SKM-1 (cell line): ENCODE results near the gene TOB1.

Source experiments
- DNase-seq: peaks from one replicate; lab custom pipeline; 2025; ENCODE audit not compliant: unreplicated experiment; lab: John Stamatoyannopoulos, UW

Gene TOB1

DNA sequence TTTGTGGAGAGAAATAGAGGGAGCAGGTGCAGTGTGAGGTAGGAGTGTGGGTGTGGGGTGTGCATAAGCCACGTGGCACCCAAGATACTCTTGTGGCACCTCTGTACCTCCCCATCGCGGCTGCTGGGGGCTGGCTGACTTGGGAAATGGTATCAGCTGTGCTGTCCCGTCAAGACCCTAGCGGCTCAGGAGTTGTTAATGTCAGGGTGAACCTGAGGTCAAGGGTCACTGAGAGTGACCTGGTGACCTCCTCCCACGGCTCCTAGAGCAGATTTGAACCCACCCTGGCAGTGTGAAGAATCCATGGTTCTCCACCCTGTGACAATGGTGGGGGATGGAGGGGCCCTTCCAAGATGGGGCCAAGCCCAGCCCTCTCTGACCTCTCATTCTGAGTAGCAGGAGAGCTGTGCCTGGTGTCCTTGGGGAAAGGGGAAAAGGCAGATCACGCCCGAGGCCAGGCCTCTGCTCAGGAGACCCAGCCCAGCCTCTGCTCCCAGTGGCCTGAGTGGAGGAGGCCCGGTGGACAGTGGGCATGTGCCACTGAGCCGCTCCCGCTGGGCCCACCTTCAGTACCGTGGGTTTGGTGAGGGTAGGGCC lies 33.8 kb downstream of the TOB1 start:
- no peak for DNase-seq

DNA sequence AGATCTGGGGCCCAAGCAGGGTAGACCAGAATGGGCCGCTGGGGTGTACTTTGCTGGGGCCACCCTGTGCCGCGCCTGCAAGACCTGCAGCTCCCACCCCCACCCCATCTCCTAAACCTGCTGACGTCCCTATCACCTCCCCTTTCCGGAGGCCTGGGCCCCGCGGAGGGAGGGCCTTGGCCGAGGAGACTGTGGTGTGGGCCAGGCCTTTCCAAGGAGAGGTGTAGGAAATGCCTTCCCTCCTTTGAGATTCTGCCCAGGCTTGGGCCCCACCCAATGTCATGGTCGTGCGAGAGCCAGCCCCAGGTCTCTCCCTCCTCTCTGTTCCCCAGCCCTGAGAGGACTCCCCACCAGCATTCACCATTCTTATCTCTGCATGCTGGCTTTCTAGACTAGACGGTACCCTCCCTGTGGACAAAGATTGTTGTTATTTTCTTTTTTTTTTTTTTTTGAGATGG lies 34.7 kb downstream of the TOB1 start:
- no peak for DNase-seq

DNA sequence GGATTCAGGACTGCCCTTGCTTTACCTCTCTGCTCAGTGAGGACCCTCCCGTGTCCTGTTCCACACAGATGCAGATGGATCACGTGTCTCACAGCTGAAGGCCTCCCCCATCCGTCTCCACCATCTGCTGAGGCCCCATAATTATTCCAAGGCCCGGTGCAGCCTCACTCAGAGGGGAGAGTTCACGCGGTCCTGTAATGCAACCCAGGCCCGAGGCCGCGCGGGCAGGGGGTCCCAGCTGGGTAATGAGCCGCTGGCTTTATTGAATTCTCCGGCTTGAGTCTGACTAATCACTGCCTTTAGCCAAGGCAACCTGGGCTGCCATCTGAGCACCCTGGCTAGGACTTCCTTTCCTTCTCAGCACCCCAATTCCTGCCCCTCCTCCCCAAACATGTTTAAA lies 35.2 kb downstream of the TOB1 start:
- DNase-seq, result no peak

DNA sequence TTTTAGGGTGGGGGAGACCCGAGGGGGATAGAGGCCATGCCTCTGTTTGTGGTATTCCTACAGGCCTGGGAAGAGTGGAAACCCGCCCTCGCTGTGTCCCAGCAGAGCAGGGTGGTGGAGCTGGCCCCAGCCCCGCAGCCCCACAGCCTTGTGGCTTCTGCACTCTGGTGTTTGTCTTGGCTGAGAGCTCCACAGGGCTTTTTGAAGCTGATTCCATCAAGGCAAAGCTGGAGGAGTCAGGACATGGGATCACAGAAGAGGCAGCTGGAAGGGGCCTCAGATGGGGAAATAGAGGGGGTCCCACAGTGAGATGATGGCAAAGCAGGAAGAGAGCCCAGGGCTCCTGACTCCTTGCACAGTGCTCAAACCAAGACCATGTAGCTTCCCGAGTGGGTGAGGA lies 35.8 kb downstream of the TOB1 start:
- no peak for DNase-seq

DNA sequence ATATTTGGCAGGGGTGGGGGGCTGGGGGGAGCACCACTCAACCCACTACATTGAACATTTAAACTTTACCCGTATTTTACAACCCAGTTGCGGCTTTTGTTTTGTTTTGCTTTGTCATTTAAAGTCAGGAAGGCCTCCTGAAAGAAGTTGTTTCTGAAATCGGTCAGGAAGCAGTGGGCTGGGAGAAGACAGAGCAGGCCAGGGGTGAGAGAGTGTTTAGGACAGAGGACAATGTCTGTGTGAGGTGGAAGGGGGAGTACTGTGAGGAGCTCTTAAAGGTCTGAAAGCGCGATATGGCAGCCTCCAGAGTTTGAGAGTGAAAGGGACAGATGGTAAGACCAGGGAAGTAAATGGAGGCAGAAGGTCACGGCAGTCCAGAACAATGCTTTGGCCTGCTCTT lies 36.8 kb downstream of the TOB1 start:
- no peak for DNase-seq

DNA sequence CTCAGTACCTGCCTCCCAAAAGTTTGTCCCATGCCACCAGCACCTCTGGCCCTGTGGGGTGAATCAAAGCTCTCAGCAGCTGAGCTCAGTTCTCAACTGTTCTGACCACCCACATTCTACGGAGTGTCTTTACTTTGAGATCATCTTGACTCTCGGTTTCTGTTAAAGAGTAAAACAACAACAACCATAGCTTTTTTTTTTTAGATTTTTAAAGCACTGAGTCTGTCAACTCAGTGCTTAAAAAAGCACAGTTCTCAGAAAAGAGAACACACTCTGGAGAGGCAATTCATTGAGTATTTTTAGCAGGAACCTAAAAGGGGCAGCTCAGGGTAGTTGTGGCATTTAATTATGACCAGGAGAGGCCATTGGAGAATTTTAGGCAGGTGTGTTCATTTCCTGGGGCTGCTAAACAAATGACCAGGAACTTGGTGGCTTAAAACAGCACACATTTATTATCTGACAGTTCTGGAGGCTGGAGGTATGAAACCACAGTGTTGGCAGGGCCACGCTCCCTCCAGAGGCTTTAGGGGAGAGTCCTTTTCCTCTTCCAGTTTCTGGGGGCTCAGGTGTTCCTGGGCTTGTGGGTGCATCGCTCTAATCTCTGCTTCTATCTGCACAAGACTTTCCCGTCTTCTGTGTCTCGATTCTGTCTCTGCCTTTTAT lies 37.5 kb downstream of the TOB1 start:
- no peak for DNase-seq

DNA sequence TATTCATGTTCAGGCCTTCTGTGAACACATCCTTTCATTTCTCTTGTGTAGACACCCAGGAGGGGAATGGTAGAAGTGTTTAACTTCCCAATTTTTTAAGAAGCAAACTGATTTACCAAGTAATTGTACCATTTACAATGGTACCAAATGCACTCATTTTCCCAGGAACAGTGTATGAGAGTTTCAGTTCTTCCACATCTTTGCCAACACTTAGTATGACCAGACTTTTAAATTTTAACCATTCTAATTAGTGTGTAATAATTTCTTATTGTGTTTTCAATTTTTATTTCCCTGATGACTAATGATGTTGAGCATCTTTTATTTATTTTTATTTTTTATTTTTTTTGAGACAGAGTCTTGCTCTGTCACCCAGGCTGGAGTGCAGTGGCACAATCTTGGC lies 41.0 kb downstream of the TOB1 start:
- DNase-seq, result no peak

DNA sequence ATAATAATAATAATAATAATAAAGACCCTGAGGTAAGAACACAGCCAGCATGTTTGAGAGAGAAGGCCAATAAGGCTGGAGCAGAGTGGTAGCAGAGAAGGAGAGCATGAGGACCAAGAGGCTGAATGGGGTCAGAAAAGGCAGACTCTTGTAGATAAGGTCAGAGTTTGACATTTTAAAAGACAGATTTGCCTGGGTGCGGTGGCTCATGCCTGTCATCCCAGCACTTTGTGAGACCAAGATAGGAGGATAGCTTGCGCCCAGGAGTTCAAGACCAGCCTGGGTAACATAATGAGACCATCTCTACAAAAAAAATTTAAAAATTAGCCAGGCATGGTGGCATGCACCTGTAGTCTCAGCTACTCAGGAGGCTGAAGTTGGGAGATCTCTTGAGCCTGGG lies 41.7 kb downstream of the TOB1 start:
- no peak for DNase-seq

DNA sequence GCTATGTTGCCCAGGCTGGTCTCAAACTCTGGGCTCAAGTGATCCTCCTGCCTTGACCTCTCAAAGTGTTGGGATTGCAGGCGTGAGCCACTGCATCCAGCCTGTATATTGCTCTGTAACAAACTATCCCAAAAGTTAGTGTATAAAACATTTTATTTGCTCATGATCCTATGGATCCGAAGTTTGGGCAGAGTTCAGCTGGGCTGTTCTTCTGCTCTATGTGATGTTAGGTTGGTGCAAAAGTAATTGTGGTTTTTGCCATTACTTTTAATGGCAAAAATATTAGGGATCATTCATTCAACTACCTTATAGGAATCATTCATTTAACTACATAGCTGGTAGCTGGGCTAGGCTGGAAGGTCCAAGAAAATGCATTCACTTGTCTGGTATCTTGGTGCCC lies 43.6 kb downstream of the TOB1 start:
- no peak for DNase-seq

DNA sequence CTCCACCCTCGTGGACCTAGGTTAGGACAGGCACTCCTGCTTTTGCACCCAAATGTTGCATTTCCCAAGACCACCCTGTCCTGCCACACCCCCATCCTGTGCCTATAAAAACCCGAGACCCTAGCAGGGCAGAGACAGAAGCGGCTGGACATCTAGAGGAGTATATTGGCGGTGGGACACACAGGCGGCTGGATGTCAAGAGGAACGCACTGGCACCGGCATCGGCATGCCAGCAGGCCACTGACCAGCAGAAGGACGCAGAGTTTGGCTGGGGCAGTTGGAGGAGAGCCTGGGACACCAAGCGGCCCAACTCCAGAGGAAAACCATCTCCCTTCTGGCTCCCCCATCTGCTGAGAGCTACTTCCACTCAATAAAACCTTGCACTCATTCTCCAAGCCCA lies 45.5 kb downstream of the TOB1 start:
- DNase-seq, result no peak

DNA sequence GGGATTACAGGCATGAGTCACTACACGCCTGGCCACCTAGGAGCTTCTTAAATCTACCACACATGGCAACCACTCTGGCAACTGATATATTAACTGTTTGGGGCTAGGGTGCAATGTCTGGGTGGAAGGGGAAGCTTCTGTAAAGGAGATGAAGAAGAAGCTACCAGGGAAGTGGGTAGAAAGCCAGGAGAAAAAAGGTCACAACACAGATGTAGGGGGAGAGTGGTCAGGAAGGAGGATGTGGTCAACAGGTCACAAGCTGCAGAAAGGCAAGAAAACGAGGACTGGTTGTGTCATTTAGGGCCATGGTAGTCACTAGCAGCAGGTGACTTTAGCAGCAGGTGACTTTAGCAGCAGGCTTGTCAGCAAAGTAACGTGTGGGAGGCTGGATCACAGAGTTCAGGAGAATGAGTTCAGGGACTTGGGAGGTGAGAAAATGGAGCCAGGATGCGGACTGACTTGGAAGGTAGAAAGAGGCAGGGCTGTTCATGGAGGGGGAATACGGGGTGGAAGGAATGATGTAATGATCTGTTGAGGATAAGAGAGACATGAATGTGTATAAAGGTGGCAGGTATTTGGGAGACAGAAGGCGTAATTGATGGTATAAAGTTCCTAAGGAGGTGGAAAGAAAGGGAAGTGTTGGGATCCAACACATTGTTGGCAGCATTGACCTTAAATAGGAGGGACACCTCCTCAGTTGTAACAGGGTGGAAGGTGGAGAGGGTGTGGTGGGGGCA lies 47.1 kb downstream of the TOB1 start:
- DNase-seq, result peak; percentile 54

DNA sequence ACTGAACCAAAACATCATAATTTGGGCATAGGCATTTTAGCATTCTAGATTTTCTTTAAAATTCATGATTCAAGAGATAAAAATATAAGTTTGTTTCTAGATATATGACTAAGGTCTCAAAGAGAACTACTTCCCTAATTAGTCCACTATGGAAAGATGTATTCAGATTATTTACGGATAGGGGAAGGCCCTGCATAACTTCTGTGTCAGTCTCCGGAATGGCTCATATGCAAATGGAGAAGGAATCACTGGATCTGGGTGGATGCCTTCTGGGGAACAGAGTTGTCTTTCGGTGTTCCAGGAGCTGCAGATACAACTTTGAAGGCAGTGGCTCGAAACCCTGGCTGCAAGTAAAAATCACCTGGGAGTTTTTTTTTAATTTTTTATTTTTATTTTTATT lies 47.9 kb downstream of the TOB1 start:
- no peak for DNase-seq

DNA sequence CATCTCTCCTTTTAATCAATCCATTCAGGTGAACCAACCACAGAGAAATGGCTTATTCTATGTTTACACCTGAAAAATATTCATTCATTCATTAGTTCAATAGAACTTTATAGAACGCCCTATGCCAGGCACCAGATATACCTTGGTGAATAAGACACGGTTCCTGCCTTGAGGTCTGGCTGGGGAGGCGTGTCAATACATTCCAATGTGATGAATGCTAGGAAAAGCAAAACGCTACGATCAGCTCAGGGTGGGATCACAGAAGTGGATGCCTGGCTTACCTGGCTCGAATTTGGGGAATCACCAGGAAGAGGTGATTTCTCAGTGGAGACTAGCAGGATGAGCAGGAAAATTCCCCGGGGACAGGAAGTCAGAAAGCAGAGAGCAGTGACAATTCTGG lies 48.3 kb downstream of the TOB1 start:
- DNase-seq, result no peak

DNA sequence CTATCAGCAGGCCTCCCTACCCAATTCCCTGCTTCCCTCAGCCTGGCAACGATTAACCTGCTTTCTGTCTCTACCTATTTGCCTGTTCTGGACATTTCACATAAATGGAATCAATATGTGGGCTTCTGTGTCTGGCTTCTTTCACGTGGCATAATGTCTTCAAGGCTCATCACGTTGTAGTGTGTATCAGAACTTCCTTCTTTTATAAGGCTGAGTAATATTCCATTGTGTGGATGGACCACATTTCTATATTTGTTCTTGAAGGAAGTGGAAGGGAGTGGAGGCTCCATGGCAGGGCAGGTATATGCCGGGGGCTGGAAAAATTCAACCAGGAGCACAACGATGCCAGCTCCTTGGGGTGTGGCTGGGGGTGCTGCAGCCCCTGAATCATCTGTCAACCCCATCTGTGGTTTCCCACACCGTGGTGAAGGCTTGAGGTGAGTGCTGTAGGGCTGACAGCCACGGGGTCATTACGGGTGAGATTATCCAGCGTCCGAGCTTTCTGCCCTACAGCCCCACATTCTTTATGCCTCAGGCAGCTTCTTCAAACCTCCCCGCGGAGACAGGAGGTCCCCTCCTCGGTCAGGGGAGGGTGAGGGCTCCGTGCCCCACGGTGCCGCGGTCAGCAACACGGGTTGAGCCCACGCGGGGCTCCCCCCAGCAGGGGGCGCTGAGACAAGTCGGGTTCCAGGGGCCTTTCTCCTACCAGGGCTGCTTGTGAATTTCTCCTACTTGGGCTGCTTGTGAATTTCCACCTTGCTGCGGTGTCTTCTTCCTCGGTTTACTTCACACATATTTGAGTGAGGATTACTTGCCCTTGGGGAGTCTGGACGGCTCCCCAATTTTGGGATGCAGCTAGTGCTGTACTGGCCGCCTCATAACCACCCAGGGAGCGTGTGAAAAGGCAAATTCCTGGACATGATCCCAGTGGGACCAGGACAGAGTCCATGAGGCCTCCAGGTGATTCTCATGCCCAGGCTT lies 49.1 kb downstream of the TOB1 start:
- no peak for DNase-seq

DNA sequence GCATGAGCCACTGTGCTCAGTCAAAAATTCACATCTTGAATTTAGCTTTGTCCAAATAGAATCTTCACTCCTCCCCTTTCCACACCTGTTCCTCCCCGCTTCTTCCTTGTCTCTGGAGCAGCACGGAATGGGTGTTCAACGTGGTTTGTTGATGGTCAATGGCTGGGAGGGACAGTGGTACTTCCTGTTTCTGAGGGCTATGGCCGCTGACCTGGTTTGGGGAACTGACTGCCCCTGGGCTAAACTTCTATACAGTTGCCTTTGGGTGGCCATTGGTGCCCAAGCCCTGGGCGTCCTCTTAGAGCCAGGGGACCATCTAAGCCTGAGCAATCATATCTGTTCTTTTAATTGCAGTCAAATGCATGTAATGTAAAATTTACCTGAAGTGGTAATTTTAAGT lies 49.9 kb downstream of the TOB1 start:
- DNase-seq, result no peak

DNA sequence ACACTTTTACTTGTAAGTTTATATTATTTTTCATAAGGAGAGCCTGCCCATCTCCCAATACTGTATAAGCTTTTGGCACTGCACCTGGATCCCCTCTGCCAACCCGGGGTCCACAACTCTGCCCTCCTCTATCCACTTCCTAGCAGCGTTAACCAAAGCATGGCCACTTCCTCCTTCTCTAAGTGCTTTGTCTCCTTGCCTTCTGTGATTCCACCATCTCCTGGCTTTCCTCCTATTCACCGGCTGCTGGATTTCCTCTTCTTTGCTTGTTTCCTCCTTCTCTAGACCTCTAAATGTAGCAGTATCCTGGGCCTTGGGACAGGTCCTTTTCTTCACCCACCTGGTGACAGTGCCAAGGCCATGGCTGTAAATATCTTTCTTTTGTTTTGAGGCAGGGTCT lies 50.8 kb downstream of the TOB1 start:
- DNase-seq, result peak; percentile 30

DNA sequence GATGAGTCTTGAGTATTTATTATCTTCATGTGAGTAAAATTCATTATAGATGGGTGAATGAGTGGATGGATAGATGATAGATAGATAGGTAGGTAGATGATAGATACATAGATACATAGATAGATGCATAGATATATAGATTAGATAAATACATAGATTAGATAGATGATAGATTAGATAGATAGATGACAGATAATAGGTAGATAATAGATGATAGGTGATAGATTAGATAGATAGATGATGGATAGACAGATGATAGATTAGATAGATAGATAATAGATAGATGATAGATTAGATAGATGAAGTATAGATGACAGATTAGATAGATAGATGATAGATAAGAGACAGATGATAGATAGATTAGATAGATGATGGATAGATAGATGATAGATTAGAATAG lies 52.6 kb downstream of the TOB1 start:
- no peak for DNase-seq
